ENCODE data around the gene GPX3. TPM values are rescaled to one million over a fixed set of nuclear protein-coding genes. Genes with fewer than 3 reads are reported as not detected.
A peak's percentile ranks its signal among the peaks of the same experiment; 100 is the strongest.

Gene GPX3
- total and polyA plus RNA-seq, 12 donors: 208 to 1,234 (median 702) TPM

DNA sequence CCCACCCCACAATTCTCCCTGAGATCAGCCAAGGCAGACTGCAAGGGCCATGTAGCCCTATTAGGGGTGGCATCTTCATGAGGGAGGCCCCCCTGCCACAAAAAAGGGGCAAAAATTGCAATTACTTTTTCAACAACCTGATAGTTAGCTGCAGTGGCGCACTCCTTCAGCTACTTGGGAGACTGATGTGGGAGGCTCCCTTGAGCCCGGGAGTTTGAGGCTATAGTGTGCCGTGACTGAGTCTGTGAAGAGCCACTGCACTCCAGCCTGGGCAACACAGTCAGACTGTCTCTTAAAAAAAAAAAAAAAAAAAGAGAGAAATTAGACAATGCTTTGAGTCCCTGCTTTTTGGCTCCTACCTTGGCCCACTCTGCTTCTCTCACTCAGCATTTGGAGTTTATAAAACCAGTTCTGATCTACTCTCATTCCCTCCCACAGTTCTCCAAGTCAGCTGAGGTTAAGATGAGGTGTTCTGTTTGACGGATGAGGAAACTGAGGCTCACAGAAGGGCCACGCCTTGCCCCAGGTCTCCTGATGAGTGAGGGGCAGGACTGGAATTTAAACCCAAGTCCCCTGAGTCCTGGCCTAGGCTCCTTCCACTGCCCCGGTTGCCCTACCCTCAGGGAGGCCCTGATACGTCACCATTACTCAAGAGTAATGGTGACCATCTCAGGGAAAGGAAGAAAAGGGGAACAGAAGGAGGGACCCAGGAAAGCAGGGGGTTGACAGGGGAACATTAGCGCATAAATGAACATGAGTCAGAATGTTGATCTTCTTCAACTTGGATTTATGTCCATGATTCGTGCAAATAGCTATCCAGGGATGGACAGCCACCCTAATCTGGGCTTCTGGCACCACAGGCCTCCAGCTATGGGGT lies 9.0 kb downstream of the GPX3 start:
- Histone ChIP-seq H3K27ac (peak overlapping the region in 9 of 10 donors; percentile 3 to 74 (median 50)), H3K9me3 (no peaks in the 10 kb centered on the region), H3K4me3 (no peak overlapping the region), H3K27me3 (no peaks in the 10 kb centered on the region), H3K36me3 (peaks cover 0 to 95% (median 45%) of the 10 kb centered on the region in 9 donors), H3K4me1 (peaks cover 21 to 67% (median 49%) of the 10 kb centered on the region in 9 donors)
- 94 to 95% methylated on average over 9 of the region's 9 CpGs for WGBS, 2 donors
- DNase-seq: no peak
- no peak for ATAC-seq
- intact Hi-C loops (cut with DNase I): no loop called here
- TF ChIP-seq, protein P1, sequence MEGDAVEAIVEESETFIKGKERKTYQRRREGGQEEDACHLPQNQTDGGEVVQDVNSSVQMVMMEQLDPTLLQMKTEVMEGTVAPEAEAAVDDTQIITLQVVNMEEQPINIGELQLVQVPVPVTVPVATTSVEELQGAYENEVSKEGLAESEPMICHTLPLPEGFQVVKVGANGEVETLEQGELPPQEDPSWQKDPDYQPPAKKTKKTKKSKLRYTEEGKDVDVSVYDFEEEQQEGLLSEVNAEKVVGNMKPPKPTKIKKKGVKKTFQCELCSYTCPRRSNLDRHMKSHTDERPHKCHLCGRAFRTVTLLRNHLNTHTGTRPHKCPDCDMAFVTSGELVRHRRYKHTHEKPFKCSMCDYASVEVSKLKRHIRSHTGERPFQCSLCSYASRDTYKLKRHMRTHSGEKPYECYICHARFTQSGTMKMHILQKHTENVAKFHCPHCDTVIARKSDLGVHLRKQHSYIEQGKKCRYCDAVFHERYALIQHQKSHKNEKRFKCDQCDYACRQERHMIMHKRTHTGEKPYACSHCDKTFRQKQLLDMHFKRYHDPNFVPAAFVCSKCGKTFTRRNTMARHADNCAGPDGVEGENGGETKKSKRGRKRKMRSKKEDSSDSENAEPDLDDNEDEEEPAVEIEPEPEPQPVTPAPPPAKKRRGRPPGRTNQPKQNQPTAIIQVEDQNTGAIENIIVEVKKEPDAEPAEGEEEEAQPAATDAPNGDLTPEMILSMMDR (IDR thresholded peaks at IDR 0.05): no peak

DNA sequence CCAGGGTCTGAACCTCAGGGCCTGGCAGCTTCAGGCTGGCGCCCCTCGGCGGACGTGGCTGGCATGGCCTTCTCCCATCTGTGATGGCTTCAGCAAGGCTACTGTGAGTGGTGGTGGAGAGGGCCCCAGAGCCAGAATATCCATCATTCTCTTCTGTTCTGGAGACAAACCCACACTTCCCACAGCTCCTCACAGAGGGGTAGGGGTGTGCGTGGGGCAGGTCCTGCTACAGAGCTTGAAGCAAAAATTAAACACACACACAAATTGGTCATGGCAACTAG lies 9.6 kb downstream of the GPX3 start:
- Histone ChIP-seq H3K4me1 (peaks cover 16 to 61% (median 43%) of the 10 kb centered on the region in 9 donors), H3K27me3 (no peaks in the 10 kb centered on the region), H3K9me3 (no peaks in the 10 kb centered on the region), H3K36me3 (peaks cover 0 to 98% (median 50%) of the 10 kb centered on the region in 9 donors), H3K27ac (peak overlapping the region in 8 of 10 donors; percentile 28 to 74 (median 54)), H3K4me3 (no peak overlapping the region)
- no peak for DNase-seq
- TF ChIP-seq, protein P1 (IDR thresholded peaks at IDR 0.05): no peak
- ATAC-seq: peak in 2 of 8 donors; percentile 2 to 3
- 94 to 95% methylated on average over 5 of the region's 5 CpGs for WGBS, 2 donors
- intact Hi-C loops (cut with DNase I): no loop called here

DNA sequence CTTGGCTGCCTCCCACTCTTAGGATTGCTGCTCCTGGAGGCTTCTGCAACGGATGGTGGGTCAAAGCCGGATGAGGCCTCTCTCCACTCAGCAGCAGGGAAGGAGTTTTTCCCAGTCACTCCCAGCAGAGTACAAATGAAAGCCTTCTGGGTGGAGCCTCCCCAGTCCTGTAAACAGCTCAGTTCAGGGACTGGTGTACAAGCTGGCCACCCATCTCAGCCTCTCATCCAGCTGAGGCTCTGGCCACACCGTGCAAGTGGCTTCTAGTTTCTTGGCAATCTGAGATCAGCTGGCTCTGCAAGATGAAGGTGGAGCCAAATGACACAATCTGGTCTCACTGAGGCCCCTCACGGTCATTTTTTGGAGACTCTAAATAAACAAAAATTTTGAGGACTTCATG lies 10.0 kb downstream of the GPX3 start:
- Histone ChIP-seq H3K36me3 (peaks cover 0 to 98% (median 54%) of the 10 kb centered on the region in 9 donors), H3K4me3 (no peak overlapping the region), H3K4me1 (peaks cover 12 to 57% (median 40%) of the 10 kb centered on the region in 9 donors), H3K9me3 (no peaks in the 10 kb centered on the region), H3K27me3 (no peaks in the 10 kb centered on the region), H3K27ac (peak overlapping the region in 9 of 10 donors; percentile 12 to 74 (median 42))
- TF ChIP-seq, protein P1 (IDR thresholded peaks at IDR 0.05): no peak
- ATAC-seq (peak; percentile 34 to 88 (median 68)), DNase-seq (peak in 1 of 2 donors; percentile 59)
- intact Hi-C loops (cut with DNase I): no loop called here
- 53 to 62% methylated on average over 4 of the region's 4 CpGs for WGBS, 2 donors

DNA sequence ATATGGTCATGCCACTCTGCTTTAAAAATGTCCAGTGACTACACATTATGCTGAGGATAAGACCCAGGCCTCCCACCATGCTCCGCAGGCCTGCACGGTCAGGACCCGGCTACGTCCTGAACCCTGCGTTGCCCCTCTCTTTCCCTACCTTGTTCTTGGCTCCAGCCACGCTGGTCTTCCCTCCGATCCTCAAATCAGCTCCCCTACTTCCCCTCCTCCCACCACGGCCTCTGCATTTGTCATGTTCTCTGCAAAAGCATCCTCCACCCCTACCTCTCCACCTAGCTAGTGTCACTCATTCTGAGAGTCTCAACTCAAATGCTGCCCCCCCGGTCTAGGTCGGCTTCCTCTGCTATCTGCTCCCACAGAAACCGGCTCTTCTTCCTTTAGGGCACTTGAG lies 11.2 kb downstream of the GPX3 start:
- Histone ChIP-seq H3K4me1 (peaks cover 9 to 45% (median 28%) of the 10 kb centered on the region in 9 donors), H3K4me3 (no peak overlapping the region), H3K27ac (peak overlapping the region in 1 of 10 donors; percentile 61), H3K36me3 (peaks cover 6 to 98% (median 64%) of the 10 kb centered on the region in 9 donors), H3K9me3 (no peaks in the 10 kb centered on the region), H3K27me3 (no peaks in the 10 kb centered on the region)
- no peak for DNase-seq
- WGBS, 2 donors: 96% methylated on average over 11 of the region's 11 CpGs
- no peak for ATAC-seq
- TF ChIP-seq, protein P1 (IDR thresholded peaks at IDR 0.05): no peak
- intact Hi-C loops (cut with DNase I): no loop called here

All from heart right ventricle (tissue), 16 donors.